GM13977 (cell line): Measurements from ENCODE around the gene PDX1.

Source experiments
- DNase-seq: peaks from one replicate; pipeline ENCODE4 v3.0.0; 2012; ENCODE audit warnings: low spot score
- in situ Hi-C: fragments of 300-500 bp; cut with MboI; formaldehyde crosslinking; loops from one replicate; pipeline ENCODE4 v1.12.0; 2022; ENCODE audit warnings: low sequenced_read_pairs, low pct_unique_long_range_greater_than_20kb, mixed read lengths, inconsistent platforms; ENCODE audit not compliant: unreplicated experiment
- TF ChIP-seq, protein P1 (sequence below): IDR thresholded peaks from 2 replicates; pipeline ENCODE4 v1.5.1; 2012; ENCODE audit warnings: mild to moderate bottlenecking, control low read depth; ENCODE audit not compliant: insufficient read depth; ENCODE audit errors: extremely low read depth, missing control alignments

Gene PDX1

DNA sequence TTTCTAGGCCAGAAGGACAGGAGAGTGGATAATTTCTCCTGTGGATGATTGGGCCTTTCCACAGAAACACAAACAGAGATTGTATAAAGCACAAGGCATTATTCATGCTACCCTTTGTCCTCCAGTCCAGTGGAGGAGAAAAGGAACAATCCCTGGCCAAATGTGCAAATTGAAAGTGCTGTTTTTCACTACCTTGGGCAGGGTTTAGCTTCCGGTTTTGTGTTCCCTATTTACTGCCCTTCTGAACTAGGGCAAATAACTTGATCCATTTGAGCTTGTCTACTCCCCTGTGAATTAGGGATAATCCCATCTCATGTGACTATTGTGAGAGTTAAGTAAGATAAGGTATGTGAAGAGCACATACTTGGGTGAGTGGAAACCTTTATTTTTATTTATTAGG lies 13.3 kb downstream of the PDX1 start:
- DNase-seq, result no peak
- in situ Hi-C loops, result no loop called here
- TF ChIP-seq, protein P1, sequence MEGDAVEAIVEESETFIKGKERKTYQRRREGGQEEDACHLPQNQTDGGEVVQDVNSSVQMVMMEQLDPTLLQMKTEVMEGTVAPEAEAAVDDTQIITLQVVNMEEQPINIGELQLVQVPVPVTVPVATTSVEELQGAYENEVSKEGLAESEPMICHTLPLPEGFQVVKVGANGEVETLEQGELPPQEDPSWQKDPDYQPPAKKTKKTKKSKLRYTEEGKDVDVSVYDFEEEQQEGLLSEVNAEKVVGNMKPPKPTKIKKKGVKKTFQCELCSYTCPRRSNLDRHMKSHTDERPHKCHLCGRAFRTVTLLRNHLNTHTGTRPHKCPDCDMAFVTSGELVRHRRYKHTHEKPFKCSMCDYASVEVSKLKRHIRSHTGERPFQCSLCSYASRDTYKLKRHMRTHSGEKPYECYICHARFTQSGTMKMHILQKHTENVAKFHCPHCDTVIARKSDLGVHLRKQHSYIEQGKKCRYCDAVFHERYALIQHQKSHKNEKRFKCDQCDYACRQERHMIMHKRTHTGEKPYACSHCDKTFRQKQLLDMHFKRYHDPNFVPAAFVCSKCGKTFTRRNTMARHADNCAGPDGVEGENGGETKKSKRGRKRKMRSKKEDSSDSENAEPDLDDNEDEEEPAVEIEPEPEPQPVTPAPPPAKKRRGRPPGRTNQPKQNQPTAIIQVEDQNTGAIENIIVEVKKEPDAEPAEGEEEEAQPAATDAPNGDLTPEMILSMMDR, result no peak

DNA sequence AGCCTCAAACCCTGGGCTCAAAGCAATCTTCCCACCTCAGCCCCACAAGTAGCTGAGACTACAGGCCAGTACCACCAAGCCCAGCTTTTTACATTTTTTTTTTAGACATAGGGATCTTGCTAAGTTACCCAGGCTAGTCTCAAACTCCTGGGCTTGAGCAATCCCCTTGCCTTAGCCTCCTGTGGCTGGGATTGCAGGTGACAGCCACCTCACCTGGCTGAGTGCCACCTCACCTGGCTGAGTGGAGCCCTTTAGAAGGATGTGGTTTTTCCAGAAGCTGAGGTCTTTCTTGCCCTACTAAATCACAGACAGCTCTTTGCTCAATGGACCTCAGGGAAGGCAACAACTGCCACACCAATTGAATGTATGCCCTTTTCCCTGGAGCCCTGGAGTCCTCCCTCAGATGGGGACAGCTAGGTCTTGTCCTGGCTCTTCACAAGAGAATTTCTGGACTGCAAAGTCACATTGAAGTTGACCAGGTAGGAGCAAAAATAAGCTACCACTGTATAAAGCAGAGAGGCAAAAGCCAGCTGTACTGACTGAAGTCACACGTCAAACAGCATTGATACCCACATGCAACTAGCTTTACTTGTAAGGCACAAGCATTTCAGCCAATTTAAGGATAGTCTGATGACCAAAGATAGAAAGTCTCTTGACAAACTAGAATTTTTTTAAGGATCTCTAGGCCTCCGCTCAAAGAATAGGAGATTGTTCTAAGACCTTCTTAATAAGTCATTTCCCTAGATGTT lies 14.0 kb downstream of the PDX1 start:
- in situ Hi-C loops, result no loop called here
- TF ChIP-seq, protein P1, result no peak
- DNase-seq, result no peak

DNA sequence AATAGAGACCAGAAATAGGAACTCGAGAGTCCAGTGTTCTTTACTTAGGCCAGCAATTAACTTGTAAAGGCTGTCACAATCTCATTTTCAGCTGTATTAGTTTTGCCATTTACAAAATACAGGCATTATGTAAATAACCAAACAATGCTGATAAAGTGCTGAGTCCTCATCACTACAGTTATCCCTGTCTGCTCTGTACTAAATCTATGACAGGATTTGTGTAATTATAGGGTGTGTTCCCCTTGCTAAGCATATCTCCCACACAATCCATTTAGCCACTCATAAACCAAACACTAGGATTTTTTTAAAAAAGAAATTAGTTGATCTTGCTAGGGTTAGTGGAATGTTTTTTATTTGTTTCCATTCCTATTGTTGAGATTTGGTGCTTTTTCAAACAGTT lies 23.2 kb downstream of the PDX1 start:
- in situ Hi-C loops, result no loop called here
- no peak for DNase-seq
- TF ChIP-seq, protein P1, result no peak

DNA sequence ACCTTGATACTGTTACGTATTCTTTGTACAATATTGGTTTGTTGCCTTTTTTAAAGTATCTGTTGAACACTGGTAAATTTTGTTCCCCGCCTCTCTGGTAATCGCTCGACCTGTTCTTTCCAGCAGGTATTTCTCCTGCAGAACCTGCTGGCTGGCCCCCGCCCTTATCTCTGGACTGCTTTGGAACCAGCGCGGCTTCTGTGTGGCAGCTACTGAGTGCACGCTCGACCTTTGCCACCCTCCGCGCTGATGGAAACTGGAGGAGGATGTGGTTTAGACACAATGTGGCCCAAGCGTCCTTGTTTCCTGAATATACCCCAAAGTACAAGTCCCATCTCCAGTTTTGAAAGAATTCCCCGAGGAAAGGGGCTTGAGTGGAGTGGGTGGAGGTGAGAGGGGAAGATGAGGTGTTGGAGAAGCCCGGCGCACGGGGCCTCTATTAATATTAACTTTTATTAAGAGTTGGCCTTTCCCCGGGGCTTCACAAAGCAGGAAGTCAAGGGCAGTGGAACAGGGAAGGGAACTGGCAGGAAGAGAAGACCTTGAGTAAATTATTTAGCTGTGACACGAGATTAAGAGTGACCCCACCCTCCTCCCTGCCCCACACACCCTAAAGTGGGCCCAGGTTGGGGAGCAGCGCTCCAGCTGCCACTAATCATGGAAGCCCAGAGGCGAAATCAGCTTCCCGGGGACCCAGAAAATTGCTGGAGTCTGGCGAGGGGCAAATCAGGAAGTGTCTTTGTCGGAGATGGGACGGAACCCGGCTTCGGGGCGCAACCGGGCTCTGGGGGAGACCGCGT lies 33.3 kb downstream of the PDX1 start:
- TF ChIP-seq, protein P1, result no peak
- no peak for DNase-seq
- in situ Hi-C loops, result no loop called here

DNA sequence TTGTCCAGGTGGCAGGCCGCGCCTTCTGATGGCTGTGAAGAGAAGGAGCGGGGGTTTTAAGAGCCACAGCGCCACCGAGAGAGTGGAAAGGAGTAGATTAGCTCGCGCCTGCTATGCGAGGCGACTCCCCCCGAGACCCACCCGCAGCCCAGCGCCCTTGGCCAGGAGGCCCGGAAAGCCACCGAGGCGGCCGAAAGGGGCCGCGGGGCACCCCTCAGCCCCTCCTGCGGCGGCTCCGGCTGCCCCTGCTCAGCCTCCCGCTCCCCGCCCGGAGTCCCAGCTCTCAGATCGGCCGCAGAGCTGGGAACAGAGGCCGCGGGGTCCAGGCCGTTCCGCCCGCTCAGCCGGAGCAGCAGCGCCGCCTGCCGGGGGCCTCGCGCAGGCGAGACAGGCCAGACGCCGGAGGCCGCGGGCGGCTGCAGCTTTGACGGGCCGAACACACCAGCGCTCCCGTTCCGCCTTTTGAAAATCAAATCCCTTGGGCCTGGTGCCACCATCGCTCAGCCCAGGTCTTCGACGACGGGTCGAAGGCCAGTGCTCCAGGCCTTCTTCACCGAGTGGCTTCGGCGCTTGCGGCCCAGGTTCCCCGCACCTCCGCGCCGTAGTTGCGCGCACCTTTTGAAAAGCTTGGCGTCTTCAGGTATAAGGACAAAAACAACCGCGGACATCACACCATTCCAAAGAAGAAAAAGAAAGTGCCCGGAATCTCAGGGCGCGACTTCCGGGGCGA lies 34.0 kb downstream of the PDX1 start:
- TF ChIP-seq, protein P1, result peak; percentile 99
- in situ Hi-C loops, result no loop called here
- peak; percentile 92 for DNase-seq

DNA sequence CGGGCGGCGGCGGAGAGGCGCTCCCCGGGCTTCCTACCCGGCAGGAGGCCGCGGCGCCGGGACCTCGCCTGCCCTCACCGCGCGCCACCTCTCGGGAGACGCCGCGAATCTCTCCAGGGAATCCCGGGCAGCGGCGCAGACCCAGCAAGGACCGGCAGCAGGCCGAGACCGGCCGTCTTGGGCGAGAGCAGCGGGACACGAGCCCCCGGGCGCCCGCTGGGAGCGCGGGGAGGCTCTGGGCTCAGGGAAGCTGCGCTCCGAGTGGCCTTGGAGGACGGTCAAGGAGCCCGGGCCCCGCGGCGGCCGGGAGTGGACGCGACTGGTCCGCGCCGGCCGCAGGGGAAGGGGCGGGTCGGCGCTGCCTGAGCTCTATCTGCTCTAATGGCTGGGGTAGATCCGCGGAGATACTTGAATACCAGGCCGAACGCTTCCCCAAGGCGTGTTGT lies 34.6 kb downstream of the PDX1 start:
- TF ChIP-seq, protein P1, result no peak
- peak; percentile 49 for DNase-seq
- in situ Hi-C loops, result no loop called here
